Sigmoid colon (tissue), 4 donors: Measurements from ENCODE around the gene ATP2B2.

ENCODE experiments used
- CTCF ChIP-seq, 4 experiments: fragments of 450-650 bp in 3 of 4; fragments of 200-600 bp in 1 of 4; IDR thresholded peaks; one replicate each; pipeline ENCODE4 v1.5.1; 2016 to 2019; ENCODE audit warnings: antibody characterized with exemption in 4 of 4, mild to moderate bottlenecking in 3 of 4, moderate library complexity in 2 of 4
- POLR2A ChIP-seq, 2 donors: fragments of 450-650 bp; IDR thresholded peaks; one replicate each; pipeline ENCODE4 v1.6.1; 2016; ENCODE audit warnings: antibody characterized with exemption in 2 of 2, mild to moderate bottlenecking in 2 of 2, moderate library complexity in 2 of 2
- POLR2AphosphoS5 ChIP-seq, 4 donors: sonication (generic); formaldehyde crosslinking; IDR thresholded peaks; one replicate each; pipeline ENCODE4 v1.6.1; 2017; ENCODE audit warnings: antibody characterized with exemption in 4 of 4

GRCh38 chr3:10294030-10294586 is 211.3 kb downstream of the ATP2B2 start:
- TF ChIP-seq POLR2A (IDR thresholded peaks at IDR 0.05), result no peak
- TF ChIP-seq CTCF (IDR thresholded peaks at IDR 0.05), result no peak
- TF ChIP-seq POLR2AphosphoS5 (IDR thresholded peaks at IDR 0.05), result no peak
